ENCODE data around the gene PIGH.
A peak's percentile ranks its signal among the peaks of the same experiment; 100 is the strongest.
"Not testable (repeated sequence)": the region's sequence is repeated elsewhere in the genome, so short reads cannot be mapped to it uniquely, and the experiment has no call there.

The PIGH gene

DNA sequence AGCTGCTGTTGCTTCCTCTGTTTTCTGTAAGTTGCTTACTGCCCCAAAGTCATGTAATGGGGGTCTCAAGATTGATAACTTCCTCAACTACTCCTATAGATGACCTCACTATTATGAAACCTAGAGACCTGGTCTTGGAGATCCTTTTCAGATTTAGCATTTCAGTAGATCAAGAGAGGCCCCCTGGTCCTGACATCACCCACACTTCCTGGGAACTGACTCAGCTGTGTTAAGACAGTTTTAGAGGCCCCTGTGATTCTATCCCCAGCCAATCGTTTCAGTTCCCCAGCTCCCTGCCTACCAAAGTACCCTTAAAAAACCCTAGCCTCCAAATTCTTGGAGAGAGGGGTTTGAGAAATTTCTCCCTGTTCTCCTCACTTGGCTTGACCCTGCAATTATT lies 10.4 kb upstream of the PIGH start:
- DNase-seq (ENCODE audit: low read depth, low spot score), result no peak
- H3K27ac ChIP-seq, result no peak overlapping the region

DNA sequence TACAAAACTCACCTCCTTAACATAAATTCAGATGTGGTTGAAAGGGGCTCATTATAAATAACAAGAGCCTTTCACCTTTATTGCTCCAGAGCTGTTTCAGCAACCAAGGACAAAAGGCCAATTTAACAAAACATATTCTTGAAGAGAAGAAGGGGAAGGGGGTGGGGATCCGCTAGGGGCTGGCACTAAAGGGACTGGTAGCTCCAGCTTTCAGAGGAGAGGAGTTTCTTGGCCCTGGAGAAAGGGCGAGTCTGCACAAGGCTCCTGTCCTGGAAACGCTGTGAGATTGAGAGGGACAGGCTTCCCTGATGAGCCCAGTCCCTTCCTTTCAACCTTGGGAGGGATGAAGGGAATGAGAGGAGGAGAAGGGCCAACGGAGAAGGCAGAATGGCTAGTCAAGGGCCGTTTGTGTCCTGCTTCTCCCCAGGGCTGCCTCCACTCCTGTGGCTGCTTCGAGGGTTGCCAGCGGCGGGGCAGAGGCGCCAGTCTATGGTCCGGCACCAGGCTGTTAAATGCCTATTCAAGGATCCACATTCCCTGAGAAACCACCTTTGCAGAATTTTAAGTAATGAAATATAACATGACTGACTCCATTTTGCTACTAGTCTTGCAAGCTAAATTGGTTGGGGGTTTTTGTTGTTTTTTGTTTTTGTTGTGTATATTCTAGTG lies 9.7 kb upstream of the PIGH start:
- DNase-seq (ENCODE audit: low read depth, low spot score), result no peak
- no peak overlapping the region for H3K27ac ChIP-seq

DNA sequence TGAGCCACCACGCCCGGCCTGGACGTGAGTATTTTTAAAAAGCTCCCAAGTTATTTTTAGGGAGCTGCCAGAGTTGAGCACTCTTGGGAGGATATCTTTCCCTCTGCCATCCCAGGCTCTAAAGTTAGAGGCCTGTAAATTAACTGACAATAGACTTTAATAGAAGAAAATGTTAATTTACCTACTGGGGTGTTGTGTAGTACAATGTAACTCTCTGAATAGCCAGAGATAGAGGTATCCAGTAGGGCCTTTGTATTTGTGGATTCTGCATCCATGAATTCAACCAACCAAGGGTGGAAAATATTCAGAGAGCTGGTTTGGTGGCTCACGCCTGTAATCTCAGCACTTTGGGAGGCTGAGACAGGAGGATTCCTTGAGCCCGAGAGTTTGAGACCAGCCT lies 7.6 kb upstream of the PIGH start:
- H3K27ac ChIP-seq, result no peak overlapping the region
- DNase-seq (ENCODE audit: low read depth, low spot score), result no peak

DNA sequence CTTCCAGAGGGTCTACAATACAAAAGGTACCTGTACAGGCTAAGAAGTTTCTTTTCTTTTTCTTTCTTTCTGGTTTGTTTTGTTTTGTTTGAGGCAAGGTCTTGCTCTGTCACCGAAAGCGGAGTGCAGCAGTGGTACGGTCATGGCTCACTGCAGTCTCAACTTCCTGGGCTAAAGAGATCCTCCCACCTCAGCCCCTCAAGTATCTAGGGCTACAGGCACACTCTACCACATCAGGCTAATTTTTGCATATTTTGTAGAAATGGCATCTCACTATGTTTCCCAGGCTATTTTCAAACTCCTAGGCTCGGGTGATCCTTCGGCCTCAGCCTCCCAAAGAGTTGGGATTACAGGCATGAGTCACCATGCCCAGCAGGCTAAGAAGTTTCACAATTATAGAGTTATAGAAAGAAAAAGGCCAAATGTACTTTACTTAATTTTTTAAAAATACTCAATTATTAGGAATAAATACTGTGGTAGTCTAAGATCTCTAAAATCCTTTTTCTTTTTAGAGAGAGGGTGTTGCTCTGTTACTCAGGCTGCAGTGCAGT lies 3.0 kb upstream of the PIGH start:
- DNase-seq (ENCODE audit: low read depth, low spot score), result no peak
- H3K27ac ChIP-seq, result no peak overlapping the region

DNA sequence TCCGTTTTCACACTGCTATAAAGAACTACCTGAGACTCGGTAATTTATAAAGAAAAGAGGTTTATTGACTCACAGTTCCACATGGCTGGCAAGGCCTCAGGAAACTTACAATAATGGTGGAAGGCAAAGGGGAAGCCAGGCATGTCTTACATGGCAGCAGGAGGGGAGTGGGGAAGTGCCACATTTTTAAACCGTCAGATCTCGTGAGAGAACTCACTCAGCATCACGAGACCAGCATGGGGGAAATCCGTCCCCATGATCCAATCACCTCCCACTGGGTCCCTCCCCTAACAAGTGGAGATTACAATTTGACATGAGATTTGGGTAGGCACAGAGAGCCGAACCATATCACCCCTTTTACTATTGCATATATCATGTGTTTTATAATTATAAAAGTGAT lies 2.0 kb upstream of the PIGH start:
- DNase-seq (ENCODE audit: low read depth, low spot score), result no peak
- H3K27ac ChIP-seq, result no peak overlapping the region

DNA sequence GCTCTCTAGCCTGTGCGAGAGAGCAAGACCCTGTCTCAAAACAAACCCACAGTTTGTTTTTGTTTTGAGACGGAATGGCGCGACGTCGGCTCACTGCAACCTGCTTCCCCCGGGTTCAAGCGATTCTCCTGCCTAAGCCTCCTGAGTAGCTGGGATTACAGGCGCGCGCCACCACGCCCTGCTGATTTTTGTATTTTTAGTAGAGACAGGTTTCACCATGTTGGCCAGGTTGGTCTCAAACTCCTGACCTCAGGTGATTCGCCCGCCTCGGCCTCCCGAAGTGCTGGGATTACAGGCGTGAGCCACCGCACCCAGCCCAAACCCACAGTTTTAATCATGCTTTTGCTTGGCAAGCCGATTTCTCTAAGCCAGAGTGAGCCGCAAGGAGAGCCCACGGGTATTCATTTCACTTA lies 500 bp upstream of the PIGH start:
- peak overlapping the region; percentile 59 for H3K27ac ChIP-seq

DNA sequence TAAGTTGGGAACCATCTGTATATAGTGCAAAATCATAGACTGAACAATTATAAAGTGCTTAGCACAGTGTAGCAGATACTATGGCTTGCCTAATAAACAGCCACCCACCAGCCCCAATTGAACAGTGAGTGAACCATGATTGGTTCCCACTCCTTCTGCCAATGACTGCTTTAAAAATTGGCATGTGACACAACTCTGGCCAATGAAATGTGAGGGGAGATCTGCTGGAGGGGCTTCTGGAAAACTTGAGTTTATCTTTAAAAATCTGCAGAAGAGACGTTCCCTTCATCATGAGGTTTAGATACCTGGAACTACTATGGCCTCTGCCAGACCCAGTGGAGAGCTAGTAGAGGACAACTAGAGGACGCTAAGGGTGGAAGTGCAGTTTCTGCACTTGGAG lies 4.7 kb downstream of the PIGH start:
- no peak overlapping the region for H3K27ac ChIP-seq
- no peak for DNase-seq (ENCODE audit: low read depth, low spot score)

More for the DNA sequence above, 500 bp upstream of the PIGH start:
- not testable (repeated sequence) for DNase-seq (ENCODE audit: low read depth, low spot score)

DNA sequence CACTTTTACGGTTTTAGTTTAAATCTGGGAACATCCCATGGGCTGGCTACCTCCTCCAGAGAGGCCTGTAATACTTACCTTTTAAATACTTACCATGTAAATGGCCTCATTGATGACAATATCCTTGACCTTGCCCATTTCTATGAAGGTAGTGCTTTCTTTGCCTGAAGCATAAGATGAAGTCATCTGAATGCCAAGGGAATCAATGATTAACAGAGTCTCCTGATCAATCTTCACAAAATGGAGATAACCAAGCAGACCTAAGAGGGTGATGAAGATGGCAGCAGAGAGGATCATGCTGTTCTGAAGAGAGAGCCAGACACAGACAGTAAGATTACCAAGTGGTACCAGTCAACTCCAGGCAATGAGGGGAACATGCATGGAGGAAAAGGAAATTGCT lies 6.4 kb downstream of the PIGH start:
- not testable (repeated sequence) for DNase-seq (ENCODE audit: low read depth, low spot score)

DNA sequence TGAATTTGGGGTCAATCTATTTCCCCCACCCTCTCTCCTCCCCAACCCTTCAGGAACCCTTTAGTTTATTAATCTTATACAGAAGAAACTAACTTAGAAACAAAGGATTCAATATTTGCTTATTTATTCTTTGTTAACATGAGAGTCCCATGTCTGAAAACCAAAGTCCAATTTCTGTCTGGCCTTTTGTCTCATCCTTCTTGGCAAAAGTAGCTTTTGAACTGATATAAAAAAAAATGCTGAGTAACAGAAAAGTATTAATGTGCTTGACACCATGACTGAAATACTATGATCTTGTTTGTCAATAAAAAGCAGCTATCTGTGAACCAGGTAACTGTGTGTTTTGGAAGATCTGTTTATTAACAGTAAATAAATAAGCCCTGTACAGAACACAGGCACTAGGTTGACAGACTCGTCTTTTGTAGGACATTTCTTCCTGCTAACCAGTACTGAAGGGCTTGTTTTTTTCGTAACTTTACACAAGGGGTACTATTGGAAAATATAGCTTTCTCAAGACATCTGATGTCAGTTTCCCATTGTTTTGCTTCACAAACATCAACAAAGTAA lies 10.8 kb downstream of the PIGH start:
- no peak for DNase-seq (ENCODE audit: low read depth, low spot score)

More for the DNA sequence above, 6.4 kb downstream of the PIGH start:
- not testable (repeated sequence) for H3K27ac ChIP-seq

DNA sequence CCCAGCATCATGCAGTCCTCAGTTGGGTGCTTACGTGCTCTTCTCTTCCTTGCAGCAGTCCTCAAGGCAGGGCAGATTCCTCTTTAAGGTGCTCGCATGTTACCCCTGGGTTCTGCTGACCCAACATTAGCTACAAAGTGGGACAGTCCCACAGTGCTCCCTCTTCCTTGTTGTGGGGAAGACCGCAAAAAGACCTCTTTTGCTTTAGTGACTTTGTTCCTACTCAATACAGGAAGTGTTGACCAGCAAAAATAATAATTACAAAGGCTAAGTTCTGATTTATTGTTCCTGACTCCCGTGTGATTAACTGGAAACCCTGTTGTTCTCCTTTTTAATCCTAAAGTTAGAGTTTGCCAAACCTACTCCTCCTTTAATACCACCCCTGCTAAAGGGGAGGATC lies 13.7 kb downstream of the PIGH start:
- no peak for DNase-seq (ENCODE audit: low read depth, low spot score)
- no peak overlapping the region for H3K27ac ChIP-seq

More for the DNA sequence above, 10.8 kb downstream of the PIGH start:
- no peak overlapping the region for H3K27ac ChIP-seq

DNA sequence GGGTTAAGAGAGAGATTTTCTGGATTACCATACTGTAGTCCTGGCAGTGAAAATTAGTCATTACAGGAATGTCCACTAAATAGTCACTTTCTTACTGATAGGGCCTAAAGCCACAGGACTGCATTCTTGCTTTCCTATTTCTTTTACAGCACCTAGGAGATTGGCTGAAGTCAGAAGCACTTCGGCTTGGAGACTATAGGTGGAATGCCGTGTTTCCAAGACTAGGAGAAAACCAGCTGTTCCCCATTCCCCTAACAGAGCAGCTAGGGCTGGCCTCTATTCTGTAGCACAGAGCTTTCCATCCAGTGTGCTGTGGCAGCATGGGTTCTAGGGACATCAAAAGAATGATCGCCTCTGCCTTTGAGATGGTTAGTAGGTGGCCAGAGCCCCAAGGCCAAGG lies 15.1 kb downstream of the PIGH start:
- no peak overlapping the region for H3K27ac ChIP-seq
- DNase-seq (ENCODE audit: low read depth, low spot score), result no peak

DNA sequence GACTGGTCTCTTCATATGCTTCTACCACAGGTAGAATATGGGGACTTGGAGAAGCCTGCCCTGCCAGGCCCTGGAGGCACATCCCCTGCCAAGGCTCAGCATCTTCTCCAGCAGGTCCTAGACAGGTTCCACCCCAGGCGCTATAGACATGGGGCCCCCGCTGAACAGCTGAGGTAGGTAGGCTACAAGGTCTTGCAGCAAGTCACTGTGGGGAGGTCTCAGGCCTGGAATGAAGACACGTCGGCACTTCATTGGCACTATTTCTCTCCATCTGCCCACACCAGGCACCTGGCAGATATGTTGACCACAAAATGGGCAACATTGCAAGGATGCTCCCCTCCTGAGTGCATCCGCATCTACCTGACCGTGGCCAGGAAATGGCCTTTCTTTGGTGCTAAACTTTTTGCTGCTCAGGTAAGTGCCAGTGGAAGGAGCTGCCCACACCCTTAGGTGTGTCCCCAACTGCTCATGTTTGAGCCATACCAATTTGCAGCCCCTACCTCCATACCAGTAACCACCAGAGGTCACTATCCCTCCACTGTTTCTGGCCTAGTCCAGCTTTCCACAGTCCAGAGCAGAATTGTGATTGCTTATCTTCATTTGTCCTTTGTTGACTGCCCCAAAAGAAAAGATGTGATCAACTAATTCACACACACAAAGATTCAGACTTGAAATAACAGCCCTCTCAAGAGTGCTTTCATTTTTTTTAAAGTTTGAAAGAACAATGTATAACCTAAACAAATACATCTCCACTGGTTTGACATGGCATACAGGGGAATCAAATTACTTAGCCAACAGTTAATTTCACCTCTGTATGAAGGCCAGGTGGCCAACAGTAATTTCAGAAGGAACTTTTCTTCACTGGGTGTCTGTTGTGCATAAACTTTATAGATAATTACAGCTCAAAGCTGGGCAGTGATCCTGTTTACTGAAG lies 16.1 kb downstream of the PIGH start:
- H3K27ac ChIP-seq, result no peak overlapping the region
- no peak for DNase-seq (ENCODE audit: low read depth, low spot score)

DNA sequence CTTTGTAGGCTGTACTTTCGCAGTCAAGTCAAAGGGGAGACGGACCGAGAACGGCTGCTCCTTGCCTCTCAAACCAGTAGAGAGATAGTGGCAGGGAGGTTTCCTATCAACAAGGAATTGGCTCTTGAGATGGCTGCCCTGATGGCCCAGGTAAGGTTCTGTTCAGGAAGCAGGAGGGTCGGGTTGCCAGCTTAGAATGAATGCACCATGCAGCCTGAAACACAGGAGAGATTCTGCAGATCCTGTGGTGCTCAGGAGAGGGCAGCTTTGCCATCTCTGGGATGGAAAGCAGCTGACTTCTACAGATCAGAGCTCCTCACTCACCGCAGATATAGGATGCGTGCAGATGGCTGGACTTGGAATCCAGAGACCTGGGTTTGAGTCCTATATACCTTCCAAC lies 18.0 kb downstream of the PIGH start:
- H3K27ac ChIP-seq, result no peak overlapping the region
- DNase-seq (ENCODE audit: low read depth, low spot score), result no peak

DNA sequence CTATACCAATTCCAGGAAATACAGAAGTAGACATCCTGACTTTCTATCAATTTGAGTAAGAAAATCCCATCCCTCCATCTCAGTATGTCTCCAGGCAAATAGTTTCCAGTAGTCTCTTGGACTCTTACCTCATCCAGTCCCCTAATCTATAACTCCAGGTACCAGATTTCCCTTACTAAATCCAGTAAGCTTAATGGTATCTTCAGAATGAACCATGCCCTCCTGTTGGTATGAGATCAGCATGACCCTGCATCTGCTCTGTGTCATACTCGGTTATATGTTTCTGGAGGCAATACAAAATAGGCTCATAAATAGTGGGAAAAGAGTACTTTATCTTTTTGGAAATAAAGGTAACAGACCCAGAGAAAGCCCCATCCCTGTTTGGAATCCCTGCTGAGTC lies 18.4 kb downstream of the PIGH start:
- H3K27ac ChIP-seq, result no peak overlapping the region
- DNase-seq (ENCODE audit: low read depth, low spot score), result no peak

DNA sequence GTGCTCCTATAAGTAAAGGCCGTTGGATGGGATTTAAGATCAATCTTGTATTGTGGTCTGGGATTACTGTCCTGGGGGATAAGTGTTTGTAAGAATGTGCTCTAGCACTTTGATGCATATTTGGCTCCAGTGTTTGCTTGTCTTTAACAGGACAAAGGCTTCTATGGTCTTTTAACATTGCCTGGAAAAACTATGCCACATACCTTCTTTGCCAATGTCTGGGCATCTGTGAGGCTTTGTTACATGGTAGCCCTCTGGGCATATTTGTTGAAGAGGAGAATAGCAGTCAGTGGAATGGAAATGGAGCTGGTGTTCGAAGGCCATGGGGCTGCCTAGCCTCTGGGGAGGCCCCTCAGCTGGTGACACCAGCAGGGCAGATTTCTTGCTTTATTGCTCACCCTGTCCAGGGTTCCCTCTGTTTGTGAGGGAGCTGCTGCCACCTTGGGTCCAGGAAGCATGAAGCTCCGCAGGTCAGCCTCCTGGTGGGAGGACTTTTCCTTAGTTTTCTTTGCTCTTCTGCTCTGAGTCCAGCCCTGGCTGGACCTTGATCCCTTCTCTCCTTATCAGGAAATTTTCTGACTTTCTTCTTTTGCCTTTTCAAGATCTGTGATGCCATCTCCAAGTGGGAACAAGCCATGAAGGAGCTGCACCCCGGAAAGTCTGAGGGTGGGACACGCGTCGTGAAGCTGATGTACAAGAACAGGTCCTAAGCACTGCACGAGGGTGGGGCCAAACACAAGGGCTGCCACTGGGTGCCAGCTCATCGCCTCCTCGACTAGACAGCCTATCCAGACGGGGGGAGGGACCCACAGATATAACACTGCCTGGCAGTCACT lies 19.5 kb downstream of the PIGH start:
- no peak for DNase-seq (ENCODE audit: low read depth, low spot score)
- no peak overlapping the region for H3K27ac ChIP-seq

DNA sequence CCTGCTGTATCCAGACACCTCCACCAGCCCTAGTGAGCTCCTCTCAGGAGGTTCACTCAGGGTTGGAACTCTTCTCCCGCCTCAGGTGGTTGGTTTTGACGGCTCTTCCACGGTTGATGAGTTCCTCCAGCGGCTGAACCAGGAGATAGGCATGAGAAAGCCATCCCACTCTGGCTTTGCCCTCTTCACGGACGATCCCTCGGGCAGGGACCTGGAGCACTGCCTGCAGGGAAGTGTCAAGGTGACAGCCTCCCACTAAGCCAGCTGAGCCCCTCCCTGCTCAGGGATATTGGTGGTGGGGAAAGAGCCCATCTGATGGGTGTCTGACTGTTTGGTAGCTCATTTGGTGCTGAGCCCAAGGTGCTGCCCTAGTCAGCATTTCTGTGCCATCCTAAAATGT lies 20.4 kb downstream of the PIGH start:
- no peak overlapping the region for H3K27ac ChIP-seq
- DNase-seq (ENCODE audit: low read depth, low spot score), result no peak

DNA sequence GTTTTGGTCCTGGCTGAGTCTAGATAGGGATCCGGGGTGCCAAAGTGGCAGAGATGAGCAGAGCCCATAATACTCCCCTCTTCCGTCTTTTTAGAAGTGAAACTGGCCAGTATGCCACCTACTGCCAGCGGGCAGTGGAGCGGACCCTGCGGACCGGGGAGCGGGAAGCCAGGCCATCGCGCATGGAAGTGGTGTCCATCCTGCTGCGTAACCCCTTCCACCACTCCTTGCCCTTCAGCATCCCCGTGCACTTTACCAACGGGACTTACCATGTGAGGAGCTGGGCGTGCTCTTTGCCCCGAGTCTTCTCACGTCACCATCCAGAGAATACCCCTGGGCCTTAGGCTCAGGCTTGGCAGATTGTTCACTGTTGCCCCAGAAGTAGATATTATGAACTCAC lies 21.0 kb downstream of the PIGH start:
- H3K27ac ChIP-seq, result no peak overlapping the region
- no peak for DNase-seq (ENCODE audit: low read depth, low spot score)

DNA sequence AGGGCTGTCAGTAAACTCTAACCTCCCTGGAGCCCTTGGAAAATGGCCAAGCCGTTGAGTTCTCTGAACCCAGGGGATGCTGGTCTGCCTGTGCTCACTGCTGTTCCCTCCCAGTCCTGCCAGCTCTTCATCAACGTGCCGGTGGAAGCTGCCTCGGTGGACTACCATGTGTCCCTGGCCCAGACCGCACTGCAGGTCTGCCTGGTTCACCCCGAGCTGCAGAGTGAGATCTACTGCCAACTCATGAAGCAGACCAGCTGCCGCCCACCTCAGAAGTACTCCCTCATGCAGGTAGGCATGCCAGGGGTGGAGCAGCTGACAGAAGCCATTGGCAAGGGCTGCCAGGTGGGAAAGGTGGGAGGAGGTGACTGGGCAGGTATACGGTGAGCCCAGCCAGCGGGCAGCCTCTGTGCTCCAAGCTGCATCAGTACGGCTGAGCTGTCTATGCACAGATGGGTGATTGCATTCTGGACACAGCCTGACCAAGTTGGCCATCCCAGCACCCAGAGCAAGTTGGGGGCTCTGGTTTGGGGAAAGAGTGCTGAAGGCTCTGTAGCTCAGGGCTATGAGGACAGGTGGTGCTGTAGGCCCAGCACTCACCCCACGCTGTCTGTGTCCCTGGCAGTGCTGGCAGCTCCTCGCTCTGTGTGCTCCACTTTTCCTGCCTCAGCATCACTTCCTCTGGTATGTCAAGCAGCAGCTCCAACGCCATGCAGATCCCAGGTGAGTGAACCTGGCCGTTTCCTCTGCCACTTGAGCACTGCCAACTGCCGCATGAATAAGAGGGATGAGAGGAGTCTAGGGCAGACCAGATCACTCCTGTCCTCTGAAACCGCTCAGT lies 21.9 kb downstream of the PIGH start:
- H3K27ac ChIP-seq, result no peak overlapping the region
- DNase-seq (ENCODE audit: low read depth, low spot score), result no peak

DNA sequence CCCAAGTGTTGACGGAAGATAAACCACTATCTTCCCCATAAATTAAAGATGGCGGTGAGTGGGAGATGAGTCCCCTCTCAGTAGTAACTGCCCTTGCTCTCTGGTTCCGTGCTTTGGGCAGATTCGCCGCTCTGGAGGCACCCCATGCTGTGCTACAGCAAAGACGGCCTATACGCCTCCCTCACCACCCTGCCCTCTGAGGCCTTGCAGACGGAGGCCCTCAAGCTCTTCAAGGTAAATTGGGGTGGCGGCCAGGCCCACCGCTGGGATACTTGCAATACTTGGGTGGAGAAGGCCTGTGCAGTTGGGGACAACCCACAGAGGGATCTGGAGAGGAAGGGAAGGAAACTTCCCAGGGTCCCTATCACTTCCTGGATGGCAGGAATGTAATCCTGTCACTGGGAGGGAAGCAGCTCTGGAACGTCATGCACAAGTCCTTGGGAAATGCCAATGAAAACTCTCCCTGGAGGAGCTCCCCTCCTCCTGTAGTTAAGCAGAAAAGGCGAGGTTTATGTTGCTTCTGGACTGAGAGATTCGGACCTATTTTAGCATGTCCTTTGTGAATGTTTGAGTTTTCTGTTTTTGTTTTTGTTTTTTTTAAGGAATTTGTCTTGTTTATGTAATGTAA lies 22.8 kb downstream of the PIGH start:
- no peak for DNase-seq (ENCODE audit: low read depth, low spot score)
- no peak overlapping the region for H3K27ac ChIP-seq

Data from epithelial cell of prostate (primary cell).